ENCODE data around the gene IFI44L.

The IFI44L gene

GRCh38 chr1:78633209-78633608 lies 13.0 kb downstream of the IFI44L start:
- Histone ChIP-seq H3K27me3 (replicated peaks in 2 of 5; ENCODE audit: control insufficient read depth in 4 of 5, insufficient read depth in 5 of 5, low read length in 4 of 5) (no peaks in the 10 kb centered on the region), H3K4me1 (ENCODE audit: control extremely low read depth in 1 of 4, control insufficient read depth in 4 of 4, insufficient read depth in 4 of 4, low read length in 3 of 4) (no peaks in the 10 kb centered on the region), H3K4me3 (ENCODE audit: control insufficient read depth in 1 of 7, extremely low read depth in 1 of 7, insufficient read depth in 4 of 7, low read depth in 2 of 7, low read length in 6 of 7) (no peak overlapping the region), H3K27ac (ENCODE audit: insufficient read depth in 1 of 2, low read depth in 1 of 2, low read length in 2 of 2, poor library complexity in 1 of 2, severe bottlenecking in 2 of 2) (no peak overlapping the region), H3K36me3 (ENCODE audit: control insufficient read depth in 4 of 4, insufficient read depth in 4 of 4, low read length in 3 of 4) (no peaks in the 10 kb centered on the region), H3K9me3 (ENCODE audit: control extremely low read depth in 1 of 5, control insufficient read depth in 4 of 5, insufficient read depth in 2 of 5, low read depth in 1 of 5, low read length in 4 of 5) (no peaks in the 10 kb centered on the region)
- CTCF ChIA-PET = interaction anchor here (1.1 kb wide), 1 partner anchor 43 kb away, joined by 3 read pairs; no protein-coding TSS in a partner anchor
- POLR2A ChIA-PET = no interaction called here
- WGBS (ENCODE audit: insufficient coverage) = 90% methylated on average over 1 of the region's 4 CpGs
- no peak for DNase-seq

GRCh38 chr1:78640462-78640861 lies 20.2 kb downstream of the IFI44L start:
- peaks cover 0 to 2% (median 0%) of the 10 kb centered on the region in 4 experiments for H3K36me3 ChIP-seq (ENCODE audit: control insufficient read depth in 4 of 4, insufficient read depth in 4 of 4, low read length in 3 of 4)
- WGBS (ENCODE audit: insufficient coverage) = no CpG with 5 or more reads among the region's 1 CpG
- peaks cover 0 to 5% (median 2%) of the 10 kb centered on the region in 4 experiments for H3K4me1 ChIP-seq (ENCODE audit: control extremely low read depth in 1 of 4, control insufficient read depth in 4 of 4, insufficient read depth in 4 of 4, low read length in 3 of 4)
- no peak overlapping the region for H3K4me3 ChIP-seq (ENCODE audit: control insufficient read depth in 1 of 7, extremely low read depth in 1 of 7, insufficient read depth in 4 of 7, low read depth in 2 of 7, low read length in 6 of 7)
- H3K27me3 ChIP-seq (replicated peaks in 2 of 5; ENCODE audit: control insufficient read depth in 4 of 5, insufficient read depth in 5 of 5, low read length in 4 of 5) = no peaks in the 10 kb centered on the region
- no peak for DNase-seq
- peaks cover 0 to 4% (median 2%) of the 10 kb centered on the region in 5 experiments for H3K9me3 ChIP-seq (ENCODE audit: control extremely low read depth in 1 of 5, control insufficient read depth in 4 of 5, insufficient read depth in 2 of 5, low read depth in 1 of 5, low read length in 4 of 5)
- CTCF ChIA-PET = interaction anchor here (1.4 kb wide), 1 partner anchor 23 kb away, joined by 3 read pairs; no protein-coding TSS in a partner anchor
- H3K27ac ChIP-seq (ENCODE audit: insufficient read depth in 1 of 2, low read depth in 1 of 2, low read length in 2 of 2, poor library complexity in 1 of 2, severe bottlenecking in 2 of 2) = no peak overlapping the region
- POLR2A ChIA-PET = no interaction called here

DNA sequence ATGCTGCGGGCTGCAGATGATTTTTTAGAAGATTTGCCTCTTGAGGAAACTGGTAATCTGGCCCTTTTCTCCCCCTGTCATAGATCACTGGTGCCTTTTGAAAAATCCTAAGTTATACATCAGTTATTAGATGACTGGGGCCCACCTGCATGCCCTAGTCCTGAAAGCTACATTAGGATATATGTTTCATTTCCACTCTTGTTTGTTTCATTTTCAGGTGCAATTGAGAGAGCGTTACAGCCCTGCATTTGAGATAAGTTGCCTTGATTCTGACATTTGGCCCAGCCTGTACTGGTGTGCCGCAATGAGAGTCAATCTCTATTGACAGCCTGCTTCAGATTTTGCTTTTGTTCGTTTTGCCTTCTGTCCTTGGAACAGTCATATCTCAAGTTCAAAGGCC lies 21.3 kb downstream of the IFI44L start:
- POLR2A ChIA-PET = no interaction called here
- no peak for DNase-seq
- 97% methylated on average over 4 of the region's 4 CpGs for WGBS (ENCODE audit: insufficient coverage)
- Histone ChIP-seq H3K27ac (ENCODE audit: insufficient read depth in 1 of 2, low read depth in 1 of 2, low read length in 2 of 2, poor library complexity in 1 of 2, severe bottlenecking in 2 of 2) (no peak overlapping the region), H3K27me3 (replicated peaks in 2 of 5; ENCODE audit: control insufficient read depth in 4 of 5, insufficient read depth in 5 of 5, low read length in 4 of 5) (no peaks in the 10 kb centered on the region), H3K9me3 (ENCODE audit: control extremely low read depth in 1 of 5, control insufficient read depth in 4 of 5, insufficient read depth in 2 of 5, low read depth in 1 of 5, low read length in 4 of 5) (peaks cover 0 to 4% (median 2%) of the 10 kb centered on the region in 5 experiments), H3K36me3 (ENCODE audit: control insufficient read depth in 4 of 4, insufficient read depth in 4 of 4, low read length in 3 of 4) (peaks cover 0 to 2% (median 0%) of the 10 kb centered on the region in 4 experiments), H3K4me1 (ENCODE audit: control extremely low read depth in 1 of 4, control insufficient read depth in 4 of 4, insufficient read depth in 4 of 4, low read length in 3 of 4) (peaks cover 0 to 15% (median 12%) of the 10 kb centered on the region in 4 experiments), H3K4me3 (ENCODE audit: control insufficient read depth in 1 of 7, extremely low read depth in 1 of 7, insufficient read depth in 4 of 7, low read depth in 2 of 7, low read length in 6 of 7) (no peak overlapping the region)
- CTCF ChIA-PET = no interaction called here

DNA sequence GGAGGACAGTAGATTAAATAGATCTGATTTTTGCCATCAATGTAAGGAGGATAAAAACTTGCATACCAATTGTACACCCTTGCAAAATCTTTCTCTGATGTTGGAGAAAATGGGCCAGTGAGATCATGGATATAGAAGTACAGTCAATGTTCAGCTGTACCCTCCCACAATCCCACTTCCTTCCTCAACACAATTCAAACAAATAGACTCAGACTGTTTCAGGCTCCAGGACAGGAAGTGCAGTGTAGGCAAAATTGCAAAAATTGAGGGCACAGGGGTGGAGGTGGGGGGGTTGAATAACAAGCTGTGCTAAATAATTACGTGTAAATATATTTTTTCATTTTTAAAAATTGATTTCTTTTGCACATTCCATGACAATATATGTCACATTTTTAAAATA lies 25.5 kb downstream of the IFI44L start:
- POLR2A ChIA-PET = no interaction called here
- DNase-seq = peak; percentile 22 to 58 (median 46)
- Histone ChIP-seq H3K36me3 (ENCODE audit: control insufficient read depth in 4 of 4, insufficient read depth in 4 of 4, low read length in 3 of 4) (peaks cover 0 to 2% (median 0%) of the 10 kb centered on the region in 4 experiments), H3K4me1 (ENCODE audit: control extremely low read depth in 1 of 4, control insufficient read depth in 4 of 4, insufficient read depth in 4 of 4, low read length in 3 of 4) (peaks cover 4 to 29% (median 18%) of the 10 kb centered on the region in 4 experiments), H3K4me3 (ENCODE audit: control insufficient read depth in 1 of 7, extremely low read depth in 1 of 7, insufficient read depth in 4 of 7, low read depth in 2 of 7, low read length in 6 of 7) (peak overlapping the region in 2 of 7 experiments; percentile 26 to 33), H3K9me3 (ENCODE audit: control extremely low read depth in 1 of 5, control insufficient read depth in 4 of 5, insufficient read depth in 2 of 5, low read depth in 1 of 5, low read length in 4 of 5) (peaks cover 0 to 19% (median 8%) of the 10 kb centered on the region in 5 experiments), H3K27me3 (replicated peaks in 2 of 5; ENCODE audit: control insufficient read depth in 4 of 5, insufficient read depth in 5 of 5, low read length in 4 of 5) (no peaks in the 10 kb centered on the region), H3K27ac (ENCODE audit: insufficient read depth in 1 of 2, low read depth in 1 of 2, low read length in 2 of 2, poor library complexity in 1 of 2, severe bottlenecking in 2 of 2) (peak overlapping the region in 1 of 2 experiments; percentile 19)
- WGBS (ENCODE audit: insufficient coverage) = no CpG with 5 or more reads among the region's 1 CpG
- CTCF ChIA-PET = interaction anchor here (1.1 to 1.7 kb wide), 4 partner anchors 9 to 26 kb away, joined by 3 to 6 read pairs (median 4); partner anchors contain the start of gene IFI44L

DNA sequence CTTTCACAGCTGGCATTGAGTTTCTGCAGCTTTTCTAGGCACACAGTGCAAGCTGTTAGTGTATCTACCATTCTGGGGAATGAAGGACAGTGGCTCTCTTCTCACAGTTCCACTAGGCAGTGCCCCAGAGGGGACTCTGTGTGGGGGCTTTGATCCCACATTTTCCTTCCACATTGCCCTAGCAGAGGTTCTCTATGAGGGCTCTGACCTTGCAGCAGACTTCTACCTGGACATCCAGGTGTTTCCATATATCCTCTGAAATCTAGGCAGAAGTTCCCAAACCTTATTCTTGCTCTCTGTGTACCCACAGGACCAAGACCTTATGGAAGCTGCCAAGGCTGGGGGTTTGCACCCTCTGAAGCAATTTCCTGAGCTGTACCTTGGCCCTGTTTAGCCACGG lies 27.0 kb downstream of the IFI44L start:
- no peaks in the 10 kb centered on the region for H3K27me3 ChIP-seq (replicated peaks in 2 of 5; ENCODE audit: control insufficient read depth in 4 of 5, insufficient read depth in 5 of 5, low read length in 4 of 5)
- WGBS (ENCODE audit: insufficient coverage) = 100% methylated on average over 1 of the region's 1 CpG
- ChIA-PET CTCF (interaction anchor here (1.5 kb wide), 1 partner anchor 27 kb away, joined by 6 read pairs; the partner anchor contains the start of gene IFI44L), POLR2A (no interaction called here)
- peaks cover 0 to 18% (median 8%) of the 10 kb centered on the region in 5 experiments for H3K9me3 ChIP-seq (ENCODE audit: control extremely low read depth in 1 of 5, control insufficient read depth in 4 of 5, insufficient read depth in 2 of 5, low read depth in 1 of 5, low read length in 4 of 5)
- H3K27ac ChIP-seq (ENCODE audit: insufficient read depth in 1 of 2, low read depth in 1 of 2, low read length in 2 of 2, poor library complexity in 1 of 2, severe bottlenecking in 2 of 2) = no peak overlapping the region
- H3K4me1 ChIP-seq (ENCODE audit: control extremely low read depth in 1 of 4, control insufficient read depth in 4 of 4, insufficient read depth in 4 of 4, low read length in 3 of 4) = peaks cover 4 to 42% (median 21%) of the 10 kb centered on the region in 4 experiments
- no peak for DNase-seq
- H3K36me3 ChIP-seq (ENCODE audit: control insufficient read depth in 4 of 4, insufficient read depth in 4 of 4, low read length in 3 of 4) = no peaks in the 10 kb centered on the region
- no peak overlapping the region for H3K4me3 ChIP-seq (ENCODE audit: control insufficient read depth in 1 of 7, extremely low read depth in 1 of 7, insufficient read depth in 4 of 7, low read depth in 2 of 7, low read length in 6 of 7)

- peak within 1 kb of the TSS in 6 of 7 experiments; percentile 50 to 92 (median 68) for H3K4me3 ChIP-seq (ENCODE audit: control insufficient read depth in 1 of 7, extremely low read depth in 1 of 7, insufficient read depth in 4 of 7, low read depth in 2 of 7, low read length in 6 of 7)
- CTCF ChIA-PET = interaction anchor here (0.6 to 1.8 kb wide), 10 partner anchors 8 to 761 kb away, joined by 3 to 7 read pairs (median 4); partner anchors contain the start of genes IFI44L and NEXN
- no peaks in the 10 kb centered on the region for H3K27me3 ChIP-seq (replicated peaks in 2 of 5; ENCODE audit: control insufficient read depth in 4 of 5, insufficient read depth in 5 of 5, low read length in 4 of 5)
- peak within 1 kb of the TSS; percentile 51 to 77 for H3K27ac ChIP-seq (ENCODE audit: insufficient read depth in 1 of 2, low read depth in 1 of 2, low read length in 2 of 2, poor library complexity in 1 of 2, severe bottlenecking in 2 of 2)
- peaks cover 4 to 54% (median 21%) of the 10 kb centered on the region in 4 experiments for H3K4me1 ChIP-seq (ENCODE audit: control extremely low read depth in 1 of 4, control insufficient read depth in 4 of 4, insufficient read depth in 4 of 4, low read length in 3 of 4)
- POLR2A ChIA-PET = no interaction called here
- no peaks in the 10 kb centered on the region for H3K36me3 ChIP-seq (ENCODE audit: control insufficient read depth in 4 of 4, insufficient read depth in 4 of 4, low read length in 3 of 4)
- peaks cover 0 to 17% (median 5%) of the 10 kb centered on the region in 5 experiments for H3K9me3 ChIP-seq (ENCODE audit: control extremely low read depth in 1 of 5, control insufficient read depth in 4 of 5, insufficient read depth in 2 of 5, low read depth in 1 of 5, low read length in 4 of 5)
- DNase-seq = peak; percentile 89 to 93 (median 92)
These were observed 29.4 kb downstream of the IFI44L start, which contains the start of gene IFI44 for GRCh38 chr1:78649628-78650027. Gene IFI44, plus strand, starts transcription at chr1:78649831. Its CDS starts 365 bp downstream, at chr1:78650196.

- Histone ChIP-seq H3K27me3 (replicated peaks in 2 of 5; ENCODE audit: control insufficient read depth in 4 of 5, insufficient read depth in 5 of 5, low read length in 4 of 5) (no peaks in the 10 kb centered on the region), H3K9me3 (ENCODE audit: control extremely low read depth in 1 of 5, control insufficient read depth in 4 of 5, insufficient read depth in 2 of 5, low read depth in 1 of 5, low read length in 4 of 5) (peaks cover 0 to 17% (median 5%) of the 10 kb centered on the region in 5 experiments), H3K36me3 (ENCODE audit: control insufficient read depth in 4 of 4, insufficient read depth in 4 of 4, low read length in 3 of 4) (peaks cover 0 to 5% (median 3%) of the 10 kb centered on the region in 4 experiments), H3K4me3 (ENCODE audit: control insufficient read depth in 1 of 7, extremely low read depth in 1 of 7, insufficient read depth in 4 of 7, low read depth in 2 of 7, low read length in 6 of 7) (peak overlapping the region in 6 of 7 experiments; percentile 50 to 92 (median 68)), H3K27ac (ENCODE audit: insufficient read depth in 1 of 2, low read depth in 1 of 2, low read length in 2 of 2, poor library complexity in 1 of 2, severe bottlenecking in 2 of 2) (peak overlapping the region; percentile 51 to 77), H3K4me1 (ENCODE audit: control extremely low read depth in 1 of 4, control insufficient read depth in 4 of 4, insufficient read depth in 4 of 4, low read length in 3 of 4) (peaks cover 4 to 52% (median 21%) of the 10 kb centered on the region in 4 experiments)
- 21% methylated on average over 3 of the region's 6 CpGs for WGBS (ENCODE audit: insufficient coverage)
- POLR2A ChIA-PET = no interaction called here
- CTCF ChIA-PET = interaction anchor here (0.7 to 1.8 kb wide), 8 partner anchors 8 to 30 kb away, joined by 3 to 7 read pairs (median 4); partner anchors contain the start of gene IFI44L
- DNase-seq = peak in 2 of 3 donors; percentile 30 to 43
These were observed 29.9 kb downstream of the IFI44L start for GRCh38 chr1:78650114-78650660.

All from common myeloid progenitor, CD34-positive (primary cell).